Measurements from ENCODE around the gene TP53.

TP53 gene

GRCh38 chr17:7618608-7619007 lies 68.7 kb downstream of the TP53 start:
- no peak overlapping the region for H3K4me3 ChIP-seq (ENCODE audit: low read length)
- TF ChIP-seq CTCF (conservative IDR thresholded peaks at IDR 0.05; ENCODE audit: low read depth, low read length): no peak
- DNase-seq (ENCODE audit: low read depth): no peak

All from retinal pigment epithelial cell (primary cell).